A673 (cell line): Measurements from ENCODE around the gene LAMA4.

Experiments
- EZH2 ChIP-seq: fragments of 200-600 bp; sonication (generic); IDR thresholded peaks from 2 replicates; pipeline ENCODE4 v1.6.1; 2017; ENCODE audit warnings: borderline replicate concordance, low read depth, mild to moderate bottlenecking, mixed read lengths, antibody characterized with exemption, low read length; ENCODE audit not compliant: poor library complexity, severe bottlenecking
- TF ChIP-seq, protein P1 (sequence below): fragments of 300-800, 200-600 bp; sonication (generic); conservative IDR thresholded peaks from 2 replicates; pipeline ENCODE4 v1.5.1; 2017; ENCODE audit warnings: low read depth, mild to moderate bottlenecking, antibody characterized with exemption, low read length, moderate library complexity, mixed read lengths

DNA sequence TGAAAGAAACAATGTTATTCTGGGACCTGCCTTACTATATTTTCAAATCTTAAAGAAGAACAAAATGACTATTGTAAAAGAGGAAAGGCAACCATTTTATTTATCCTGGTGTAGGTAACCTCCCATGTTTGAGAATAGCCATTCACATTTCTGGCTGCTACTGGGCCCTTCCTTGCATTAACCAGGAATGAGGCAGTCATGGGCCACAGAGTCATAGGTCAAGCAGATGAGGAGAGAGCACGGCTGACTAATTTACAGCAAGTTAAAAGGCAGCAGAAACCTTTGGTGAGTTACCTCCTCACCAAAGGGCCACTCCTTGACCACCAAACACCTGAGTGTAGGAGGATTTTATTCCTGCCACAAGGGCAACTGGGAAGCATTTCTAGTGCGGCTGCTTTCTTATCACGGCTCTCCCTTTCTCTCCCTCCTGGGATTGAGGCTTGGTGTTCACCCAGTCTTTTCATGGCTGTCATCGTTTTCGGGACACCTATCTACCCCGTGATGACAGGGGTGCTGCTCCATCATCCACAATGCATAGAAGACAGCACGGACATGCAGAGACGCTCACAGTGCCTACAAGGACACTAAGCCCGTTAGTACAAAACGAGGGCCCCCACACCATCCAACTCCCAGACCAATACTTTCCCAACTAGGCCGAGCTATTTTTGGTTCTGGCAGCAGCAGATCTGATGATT, 4.4 kb upstream of the LAMA4 start:
- TF ChIP-seq, protein P1, sequence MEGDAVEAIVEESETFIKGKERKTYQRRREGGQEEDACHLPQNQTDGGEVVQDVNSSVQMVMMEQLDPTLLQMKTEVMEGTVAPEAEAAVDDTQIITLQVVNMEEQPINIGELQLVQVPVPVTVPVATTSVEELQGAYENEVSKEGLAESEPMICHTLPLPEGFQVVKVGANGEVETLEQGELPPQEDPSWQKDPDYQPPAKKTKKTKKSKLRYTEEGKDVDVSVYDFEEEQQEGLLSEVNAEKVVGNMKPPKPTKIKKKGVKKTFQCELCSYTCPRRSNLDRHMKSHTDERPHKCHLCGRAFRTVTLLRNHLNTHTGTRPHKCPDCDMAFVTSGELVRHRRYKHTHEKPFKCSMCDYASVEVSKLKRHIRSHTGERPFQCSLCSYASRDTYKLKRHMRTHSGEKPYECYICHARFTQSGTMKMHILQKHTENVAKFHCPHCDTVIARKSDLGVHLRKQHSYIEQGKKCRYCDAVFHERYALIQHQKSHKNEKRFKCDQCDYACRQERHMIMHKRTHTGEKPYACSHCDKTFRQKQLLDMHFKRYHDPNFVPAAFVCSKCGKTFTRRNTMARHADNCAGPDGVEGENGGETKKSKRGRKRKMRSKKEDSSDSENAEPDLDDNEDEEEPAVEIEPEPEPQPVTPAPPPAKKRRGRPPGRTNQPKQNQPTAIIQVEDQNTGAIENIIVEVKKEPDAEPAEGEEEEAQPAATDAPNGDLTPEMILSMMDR: no peak
- TF ChIP-seq EZH2: no peak
